Activated effector memory CD4-positive, alpha-beta T cell treated with Interleukin-2 at 50 U/mL for 16 hours (primary cell): ENCODE measurements around the gene GRAMD1B.
A peak's percentile ranks its signal among the peaks of the same experiment; 100 is the strongest.

Experiments
- DNase-seq: peaks from one replicate; pipeline ENCODE4 v3.0.0-alpha.2; 2020

Gene GRAMD1B

GRCh38 chr11:123429913-123430720 is at the start of gene GRAMD1B:
TSS of gene GRAMD1B (plus strand) at chr11:123430269. CDS start at chr11:123430793, 524 bp downstream.
- DNase-seq, result peak; percentile 69

- no peak for DNase-seq
Measured at GRCh38 chr11:123381149-123381548, 48.9 kb upstream of the GRAMD1B start.

DNA sequence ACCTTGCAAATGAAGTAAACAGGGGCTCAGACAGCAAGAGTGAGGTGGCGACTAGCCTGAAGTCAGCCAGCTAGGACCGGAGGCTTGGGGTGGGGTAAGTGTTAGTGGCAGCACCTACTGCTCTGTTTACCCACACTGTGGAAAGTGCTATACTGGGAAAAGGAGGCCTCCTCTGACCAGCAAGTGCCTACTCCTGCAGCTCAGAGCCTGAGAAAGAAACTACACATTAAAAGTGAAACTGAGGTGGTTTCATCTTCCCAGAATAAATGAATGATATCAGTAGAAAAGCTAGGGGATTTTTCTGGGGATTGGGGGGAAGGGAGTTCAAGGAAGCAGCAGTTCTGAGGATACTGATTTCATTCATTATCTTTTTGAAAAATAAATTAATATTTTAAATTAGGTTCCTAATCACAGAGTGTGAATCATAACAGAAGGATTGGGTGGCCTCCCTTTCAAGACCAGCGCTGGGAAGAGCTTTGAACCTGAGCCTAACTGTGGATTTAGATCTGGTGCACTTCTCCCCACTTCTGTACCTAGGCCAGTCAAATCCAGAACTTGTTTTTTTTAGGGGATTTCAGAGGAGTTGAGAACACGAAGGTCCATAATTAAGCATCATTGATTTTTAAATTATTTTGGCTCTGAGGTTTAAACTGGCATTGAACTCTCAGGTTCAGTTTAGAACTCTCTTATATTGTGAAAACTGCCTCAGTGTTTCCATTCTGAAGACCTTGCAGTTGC is 48.1 kb upstream of the GRAMD1B start:
- DNase-seq, result no peak

DNA sequence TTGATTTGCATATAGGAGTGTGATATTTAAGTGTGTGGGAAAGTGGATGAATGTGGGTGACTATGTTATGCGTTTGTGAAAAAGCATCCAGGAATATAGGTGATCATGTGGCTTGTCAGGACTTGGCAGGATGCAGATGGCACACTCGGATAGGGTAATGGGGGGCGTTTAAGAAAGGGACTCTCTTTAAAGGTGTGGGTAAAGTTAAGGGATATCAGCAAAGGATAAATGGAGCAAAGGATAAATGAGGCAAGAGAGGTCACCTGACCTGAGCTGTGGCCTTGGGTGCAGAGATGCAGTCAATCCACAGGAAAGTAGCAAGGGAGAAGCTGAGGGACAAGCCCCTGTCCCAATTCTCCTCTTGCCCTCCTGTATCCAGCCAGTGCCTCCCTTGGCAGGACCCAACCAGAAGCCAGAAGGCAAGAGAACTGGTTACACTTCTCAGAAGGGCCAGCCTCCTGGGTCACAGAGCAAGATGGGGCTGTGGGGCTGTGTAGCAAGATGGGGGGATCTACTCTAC is 47.5 kb upstream of the GRAMD1B start:
- DNase-seq, result no peak

GRCh38 chr11:123384116-123384515 is 46.0 kb upstream of the GRAMD1B start:
- DNase-seq, result no peak

DNA sequence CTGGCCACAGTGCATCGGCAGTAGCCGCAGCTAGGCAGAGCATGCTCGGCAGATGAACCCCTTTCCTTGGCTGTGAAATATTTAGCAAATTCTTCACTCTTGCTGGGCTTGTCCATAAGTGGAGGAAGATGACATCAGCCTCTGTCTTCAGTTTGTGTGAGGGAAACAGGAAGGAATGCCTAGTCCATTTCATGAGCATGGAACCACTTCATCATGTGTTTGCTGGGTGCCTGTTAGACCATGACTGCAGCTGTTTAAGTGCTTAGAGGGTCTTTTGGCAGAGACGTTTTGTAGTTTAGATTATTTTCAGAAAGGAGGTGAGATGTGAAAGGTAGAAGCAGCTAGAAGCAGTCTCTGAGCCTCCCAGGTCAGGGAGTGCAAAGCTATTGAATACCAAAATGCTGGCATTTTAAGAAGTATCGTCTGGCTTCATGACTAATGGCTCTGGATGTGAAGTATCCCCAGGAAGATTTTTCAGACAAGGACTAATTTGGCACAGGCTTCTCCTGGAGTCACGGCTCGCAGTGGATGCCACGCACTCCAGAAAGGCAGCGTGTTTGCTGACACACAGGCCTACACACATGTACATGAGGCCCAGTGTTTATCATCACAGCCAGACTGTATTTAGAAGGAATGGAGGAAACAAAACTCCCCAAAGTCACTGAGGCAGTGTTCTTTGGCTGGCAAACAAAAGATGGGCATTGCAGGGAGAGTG is 43.1 kb upstream of the GRAMD1B start:
- DNase-seq, result no peak

DNA sequence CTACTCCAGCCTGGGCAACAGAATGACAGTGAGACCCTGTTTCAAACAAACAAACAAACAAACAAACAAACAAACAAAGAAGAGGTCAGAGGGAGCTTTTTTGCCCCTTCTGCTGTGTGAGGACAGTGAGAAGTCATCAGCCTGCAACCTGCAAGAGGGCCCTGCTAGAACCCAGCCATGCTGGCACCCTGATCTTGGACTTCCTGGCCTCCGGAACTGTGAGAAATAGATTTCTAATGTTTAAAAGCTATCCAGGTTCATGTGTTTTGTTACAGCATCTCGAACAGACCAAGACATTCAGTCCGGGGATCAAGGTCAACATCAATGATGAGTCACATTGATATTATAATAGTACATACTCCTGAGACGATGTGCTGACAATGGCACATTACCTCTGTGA is 41.4 kb upstream of the GRAMD1B start:
- no peak for DNase-seq

DNA sequence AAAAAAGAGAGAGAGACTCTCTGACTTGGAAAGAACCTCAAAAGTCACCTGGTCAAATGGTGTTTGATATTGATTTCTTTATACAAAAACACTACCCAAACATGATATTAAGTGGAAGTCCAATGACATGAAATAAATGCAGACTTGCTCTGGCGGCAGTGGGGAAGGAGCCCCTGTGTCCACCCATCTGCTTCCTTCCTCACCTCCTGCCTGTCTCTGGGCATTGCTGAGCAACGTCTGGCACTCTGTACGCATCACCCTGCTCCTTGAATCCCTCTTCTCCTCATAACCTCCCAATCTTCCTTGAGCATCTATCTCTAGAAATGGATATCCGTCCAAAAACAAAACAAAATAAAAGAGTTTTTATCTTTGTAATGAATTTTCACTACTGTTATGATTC is 39.9 kb upstream of the GRAMD1B start:
- no peak for DNase-seq

DNA sequence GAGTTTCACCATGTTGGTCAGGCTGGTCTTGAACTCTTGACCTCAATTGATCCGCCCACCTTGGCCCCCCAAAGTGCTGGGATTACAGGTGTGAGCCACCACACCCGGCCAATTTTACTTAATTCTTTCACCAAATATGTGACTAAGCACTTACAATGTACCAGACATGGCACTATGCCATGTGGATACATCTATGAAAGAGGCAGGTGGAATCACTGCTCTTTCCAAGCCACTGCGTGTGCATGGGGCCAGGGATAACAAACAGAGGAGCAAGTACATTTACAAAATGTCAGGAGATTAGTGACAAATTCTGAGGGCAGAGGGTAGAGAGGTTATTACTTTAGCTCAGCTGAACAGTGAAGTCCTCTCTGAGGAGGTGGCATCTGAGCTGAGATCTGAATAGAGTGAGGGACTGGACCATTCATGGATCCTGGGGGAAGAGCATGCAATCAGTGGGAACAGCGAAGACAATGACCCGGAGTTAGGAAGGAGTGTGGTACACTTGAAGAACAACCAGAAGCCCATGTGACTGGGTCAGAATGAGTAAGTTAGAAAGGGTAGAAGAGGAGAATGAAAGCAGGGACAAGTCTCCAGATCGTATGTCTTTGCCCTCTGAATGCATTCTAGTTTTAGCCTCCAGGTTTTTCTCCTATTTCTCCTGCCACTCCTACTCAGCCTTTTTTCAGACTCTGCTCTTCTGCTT is 38.3 kb upstream of the GRAMD1B start:
- no peak for DNase-seq

DNA sequence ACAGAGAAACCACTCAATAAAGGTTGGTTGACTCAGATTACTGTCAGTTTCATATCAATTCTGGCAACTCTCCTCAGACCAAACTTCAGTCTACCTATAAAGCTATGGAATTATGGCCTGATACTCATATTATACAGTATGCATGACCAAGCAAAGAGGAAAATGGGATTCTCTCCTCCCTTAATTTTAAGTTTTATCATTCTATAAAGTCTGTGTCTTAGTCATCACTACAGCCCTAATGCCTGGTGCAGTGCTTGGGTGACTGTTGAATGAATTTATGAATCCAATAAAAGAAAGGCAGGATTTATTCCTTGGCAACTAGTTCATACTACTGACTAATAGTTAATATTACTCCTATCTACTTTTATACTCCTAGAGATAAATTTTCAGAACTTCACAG is 37.6 kb upstream of the GRAMD1B start:
- DNase-seq, result no peak

DNA sequence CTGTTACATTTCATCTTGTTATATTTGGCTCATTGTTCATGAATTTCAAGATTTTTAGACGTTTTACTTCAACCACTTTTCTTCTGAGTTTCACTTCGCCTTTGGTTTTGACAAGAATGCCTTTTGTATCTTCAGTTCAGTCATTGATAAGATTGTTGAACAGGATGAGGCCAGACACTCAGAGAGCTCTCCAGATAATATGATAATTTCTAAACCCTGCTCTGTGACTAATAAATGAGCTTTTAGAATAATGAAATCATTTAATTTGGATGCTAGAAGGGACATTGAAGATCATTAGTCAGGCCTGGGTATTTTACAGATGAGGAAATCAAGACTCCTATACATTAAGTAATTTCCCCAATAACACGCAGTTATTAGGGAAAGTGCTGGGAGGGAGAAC is 37.2 kb upstream of the GRAMD1B start:
- no peak for DNase-seq

DNA sequence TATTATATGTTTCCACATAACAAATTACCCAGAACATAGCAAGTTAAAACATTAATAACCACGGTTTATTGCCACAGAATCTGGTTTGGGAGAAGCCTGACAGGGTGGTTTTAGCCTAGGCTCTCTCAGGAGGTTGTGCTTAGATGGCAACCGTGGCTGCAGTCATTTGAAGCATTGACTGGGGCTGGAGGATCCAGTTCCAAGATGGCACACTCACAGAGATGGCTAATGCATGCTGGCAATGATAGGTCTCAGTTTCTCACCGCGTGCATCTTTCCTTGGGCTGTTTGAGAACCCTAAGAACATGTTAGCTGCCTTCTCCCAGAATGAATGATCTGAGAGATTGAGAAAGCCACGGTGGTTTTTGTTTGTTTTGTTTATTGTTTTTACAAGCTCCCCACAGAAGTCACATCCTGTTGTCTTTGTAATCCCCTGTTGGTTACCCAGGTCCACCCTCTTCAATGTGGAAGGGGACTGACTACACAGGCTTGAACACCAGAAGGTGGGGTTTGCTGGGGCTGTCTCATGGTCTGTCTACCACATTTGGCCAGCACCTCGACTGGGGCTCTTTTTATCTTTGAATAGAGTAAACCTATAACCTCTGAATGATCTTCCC is 36.6 kb upstream of the GRAMD1B start:
- DNase-seq, result no peak

- DNase-seq, result no peak
Measured at GRCh38 chr11:123404676-123405075, 25.4 kb upstream of the GRAMD1B start.

- no peak for DNase-seq
Measured at GRCh38 chr11:123405123-123405592, 24.9 kb upstream of the GRAMD1B start.

DNA sequence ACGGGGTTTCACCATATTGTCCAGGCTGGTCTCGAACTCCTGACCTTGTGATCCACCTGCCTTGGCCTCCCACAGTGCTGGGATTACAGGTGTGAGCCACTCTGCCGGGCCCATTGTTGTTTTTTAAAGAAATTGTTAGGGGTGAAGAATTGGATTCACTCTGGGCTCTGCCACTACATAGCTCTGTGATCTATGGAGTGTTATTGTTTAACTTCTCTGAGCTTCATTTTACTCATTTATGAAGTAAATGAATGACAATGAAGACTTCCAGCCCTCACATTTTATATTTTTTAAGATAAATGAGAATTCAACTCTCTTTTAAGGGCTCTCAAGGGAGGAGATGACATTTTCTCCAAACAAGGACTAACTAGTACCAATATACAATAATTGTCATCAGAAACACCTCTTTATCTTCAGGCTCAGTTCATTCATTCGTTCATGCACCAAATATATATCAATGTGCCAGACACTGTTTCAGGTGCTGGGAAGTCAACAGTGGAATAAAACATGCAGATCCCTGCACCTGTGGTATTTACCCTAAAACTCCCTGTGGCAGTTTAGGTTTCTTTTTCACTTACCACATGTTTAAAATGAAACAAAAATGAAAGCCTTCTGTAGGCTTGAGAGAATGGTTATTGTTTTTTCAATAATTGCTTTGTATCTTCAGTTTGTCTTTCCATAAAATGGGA is 23.5 kb upstream of the GRAMD1B start:
- no peak for DNase-seq

- DNase-seq, result peak; percentile 45
Measured at GRCh38 chr11:123407130-123407995, 22.7 kb upstream of the GRAMD1B start.

DNA sequence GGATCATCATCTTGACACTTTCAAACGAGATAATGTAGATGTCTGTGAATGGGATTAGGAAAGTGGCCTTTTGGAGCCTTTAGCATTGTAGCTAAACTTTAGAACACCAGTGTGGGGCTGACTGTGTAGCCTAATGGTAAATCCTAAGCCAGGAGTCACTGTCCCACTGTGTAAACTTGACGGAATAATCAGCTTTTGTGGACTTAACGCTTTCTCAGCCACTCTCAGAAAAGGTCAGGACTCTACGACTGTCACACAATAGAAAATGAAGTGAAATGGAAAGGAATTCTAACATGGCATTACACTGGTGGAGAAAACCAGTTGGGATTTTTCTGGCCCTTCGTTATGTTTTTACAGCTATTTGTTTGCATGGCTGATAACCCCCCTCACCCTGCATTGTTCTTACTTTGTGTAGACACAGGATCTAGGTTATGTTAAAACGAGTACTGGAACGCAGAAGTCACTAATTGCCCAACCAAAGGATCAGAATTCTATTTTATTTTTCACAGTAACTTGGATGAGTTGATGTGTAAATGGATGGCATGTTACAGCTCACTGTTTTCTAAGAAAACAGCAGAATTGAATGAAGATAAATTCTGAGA is 22.0 kb upstream of the GRAMD1B start:
- no peak for DNase-seq

- DNase-seq, result no peak
Measured at GRCh38 chr11:123408619-123409455, 21.2 kb upstream of the GRAMD1B start.
